Activated T-helper 1 cell treated with anti-CD3 and anti-CD28 coated beads, Interleukin-12 subunit alpha, Interleukin-12 subunit beta, Interleukin-2, Interleukin-4 antibody, amounts not matched to agents 30 ng/mL and 10 ng/mL and 1 ng/mL, durations not matched to agents 14 hours and 24 hours and 36 hours (primary cell): ENCODE measurements around the gene EPB41L1. TPM values are rescaled to one million over a fixed set of nuclear protein-coding genes. Genes with fewer than 3 reads are reported as not detected.

ENCODE experiments used
- DNase-seq: peaks from one replicate; pipeline ENCODE4 v3.0.0; 2021; ENCODE audit warnings: low spot score
- H3K27ac Mint-ChIP-seq: one replicate; pipeline ENCODE4 v1.8.0; 2021; ENCODE audit warnings: mild to moderate bottlenecking, mixed read lengths
- H3K27me3 Mint-ChIP-seq: one replicate; pipeline ENCODE4 v1.8.0; 2022; ENCODE audit warnings: mild to moderate bottlenecking, moderate library complexity, mixed read lengths; ENCODE audit not compliant: insufficient read depth
- H3K36me3 Mint-ChIP-seq: one replicate; pipeline ENCODE4 v1.8.0; 2021; ENCODE audit warnings: low read depth, mixed read lengths
- H3K4me1 Mint-ChIP-seq: one replicate; pipeline ENCODE4 v1.8.0; 2021; ENCODE audit warnings: low read depth, mixed read lengths
- H3K4me3 Mint-ChIP-seq: one replicate; pipeline ENCODE4 v1.8.0; 2021; ENCODE audit warnings: mild to moderate bottlenecking, moderate library complexity, mixed read lengths
- H3K9me3 Mint-ChIP-seq: one replicate; pipeline ENCODE4 v1.8.0; 2021; ENCODE audit warnings: mixed read lengths
- intact Hi-C: fragments of 100-400 bp; cut with micrococcal nuclease; formaldehyde crosslinking; loops from one replicate; pipeline ENCODE4 v1.15.1; 2024
- total RNA-seq: library from RNA; stranded (reverse); gene quantifications from 2 replicates; pipeline ENCODE4 v1.2.3, GENCODE V29; 2022

Gene EPB41L1
- total RNA-seq, 1 donor from 2014 or later, result 0.23 TPM

DNA sequence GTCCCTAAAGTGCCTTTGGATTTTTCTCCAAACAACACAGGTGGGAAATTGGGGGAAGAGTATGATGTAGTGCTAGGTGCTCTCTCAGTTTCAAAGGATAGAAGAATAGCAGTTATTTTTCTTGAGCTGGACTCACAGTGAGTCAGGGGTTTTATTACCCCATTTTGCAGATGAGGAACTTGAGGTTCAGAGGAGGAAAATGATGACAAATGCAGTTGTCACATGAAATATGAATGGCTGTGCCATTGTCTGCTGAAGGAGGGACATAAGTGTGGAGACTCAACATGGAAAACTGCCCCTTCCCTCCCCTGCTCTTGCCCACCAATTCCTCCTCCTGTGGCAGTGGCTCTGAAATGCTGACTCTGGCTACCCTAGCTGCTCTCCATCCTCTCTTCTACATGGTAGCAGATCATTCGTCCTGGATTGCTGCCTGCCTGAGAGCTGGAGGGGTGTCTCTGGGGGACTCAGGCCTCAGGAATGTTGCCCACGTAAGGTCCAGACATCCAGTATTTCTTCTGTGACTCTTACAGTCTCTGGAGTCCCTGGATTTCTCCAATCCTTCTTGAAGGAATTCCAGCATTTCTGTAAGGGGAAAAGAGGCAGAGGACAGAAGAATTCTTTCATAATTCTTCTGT is 37.6 kb upstream of the EPB41L1 start:
- H3K36me3 Mint-ChIP-seq, result no peaks in the 10 kb centered on the region
- peaks cover 20% of the 10 kb centered on the region for H3K27me3 Mint-ChIP-seq
- no peak for DNase-seq
- H3K9me3 Mint-ChIP-seq, result no peaks in the 10 kb centered on the region
- H3K4me1 Mint-ChIP-seq, result no peaks in the 10 kb centered on the region
- no peak overlapping the region for H3K27ac Mint-ChIP-seq
- intact Hi-C loops, result no loop called here
- no peak overlapping the region for H3K4me3 Mint-ChIP-seq

DNA sequence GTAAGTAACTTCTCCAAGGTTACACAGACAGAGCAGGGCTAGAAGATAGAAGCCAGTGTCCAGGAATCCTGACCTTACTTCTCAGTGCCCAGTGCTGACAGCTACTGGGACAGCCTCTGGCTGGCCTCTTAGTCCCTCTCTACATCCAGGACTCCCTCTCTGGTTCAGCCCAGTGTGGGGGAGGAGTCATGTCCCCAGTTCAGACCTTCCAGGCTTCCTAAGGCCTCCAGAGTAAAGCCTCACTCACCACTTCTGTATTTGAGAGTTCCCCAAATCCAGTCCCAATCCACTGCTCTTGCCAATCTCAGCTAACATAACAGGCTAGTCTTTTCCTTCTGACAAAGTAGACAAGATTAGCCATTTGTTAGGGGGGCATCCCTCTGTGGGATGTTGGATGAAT is 36.9 kb upstream of the EPB41L1 start:
- Mint-ChIP-seq H3K4me3 (no peak overlapping the region), H3K9me3 (no peaks in the 10 kb centered on the region), H3K27me3 (peaks cover 20% of the 10 kb centered on the region), H3K27ac (no peak overlapping the region), H3K36me3 (no peaks in the 10 kb centered on the region), H3K4me1 (no peaks in the 10 kb centered on the region)
- no peak for DNase-seq
- intact Hi-C loops, result no loop called here

DNA sequence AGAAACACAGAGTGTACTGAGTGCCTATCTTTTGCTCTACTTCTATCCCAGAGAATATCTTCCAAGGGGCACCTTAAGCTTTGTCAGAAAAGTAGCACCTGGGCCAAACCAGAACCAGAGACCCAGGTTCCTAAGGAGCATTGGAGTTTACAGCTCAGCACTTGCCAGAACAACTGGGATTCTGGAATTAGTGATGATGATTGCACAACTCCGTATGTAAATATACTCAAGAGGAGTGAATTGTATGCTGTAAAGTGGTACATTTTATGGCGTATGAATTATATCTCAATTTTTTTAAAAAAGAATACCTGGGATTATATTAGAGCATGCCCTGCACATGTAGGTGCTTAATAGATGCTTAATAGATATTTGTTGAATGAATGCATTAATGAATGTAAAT is 36.2 kb upstream of the EPB41L1 start:
- Mint-ChIP-seq H3K36me3 (no peaks in the 10 kb centered on the region), H3K27ac (no peak overlapping the region), H3K27me3 (peaks cover 20% of the 10 kb centered on the region), H3K4me1 (no peaks in the 10 kb centered on the region), H3K4me3 (no peak overlapping the region), H3K9me3 (no peaks in the 10 kb centered on the region)
- intact Hi-C loops, result no loop called here
- DNase-seq, result no peak

DNA sequence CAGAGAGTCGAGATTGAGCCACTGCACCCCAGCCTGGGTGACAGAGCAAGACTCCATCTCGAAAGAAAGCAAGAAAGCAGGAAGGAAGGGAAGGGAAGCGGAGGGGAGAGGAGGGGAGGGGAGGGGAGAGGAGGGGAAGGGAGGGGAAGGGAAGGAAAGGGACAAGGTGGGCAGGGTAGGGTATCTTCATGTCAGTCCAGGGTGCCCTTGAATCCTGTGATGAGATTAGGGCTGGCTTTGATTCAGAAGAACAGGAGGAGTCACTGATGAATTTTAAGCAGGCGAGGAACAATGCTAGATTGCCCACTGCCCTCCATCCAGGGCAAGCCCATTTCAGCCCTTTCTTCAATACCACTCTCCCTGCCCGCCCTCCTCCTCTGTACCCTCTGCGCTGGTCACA is 35.0 kb upstream of the EPB41L1 start:
- Mint-ChIP-seq H3K27me3 (peaks cover 20% of the 10 kb centered on the region), H3K27ac (no peak overlapping the region), H3K9me3 (no peaks in the 10 kb centered on the region), H3K4me1 (no peaks in the 10 kb centered on the region), H3K4me3 (no peak overlapping the region), H3K36me3 (no peaks in the 10 kb centered on the region)
- DNase-seq, result no peak
- intact Hi-C loops, result no loop called here

DNA sequence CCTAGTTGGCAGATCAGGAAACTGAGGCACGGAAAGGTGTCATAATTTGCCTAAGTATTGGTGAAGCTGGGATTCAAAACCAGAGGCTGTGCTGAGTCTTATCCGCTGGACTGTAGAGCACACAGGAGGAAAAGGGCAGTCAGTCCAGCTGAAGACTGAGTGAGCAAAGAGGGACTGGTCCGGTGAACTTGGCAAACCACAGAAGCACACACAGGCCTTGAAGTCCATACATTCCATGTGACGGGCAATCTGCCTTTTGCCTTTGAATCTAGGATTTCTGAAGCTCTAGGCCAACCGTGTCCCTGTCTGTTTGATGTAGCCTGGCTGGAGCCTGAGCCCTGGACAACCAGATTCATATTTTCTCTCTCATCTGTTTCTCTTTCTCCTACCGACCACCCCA is 34.3 kb upstream of the EPB41L1 start:
- Mint-ChIP-seq H3K4me3 (no peak overlapping the region), H3K27me3 (peaks cover 19% of the 10 kb centered on the region), H3K9me3 (no peaks in the 10 kb centered on the region), H3K27ac (no peak overlapping the region), H3K36me3 (no peaks in the 10 kb centered on the region), H3K4me1 (no peaks in the 10 kb centered on the region)
- no peak for DNase-seq
- intact Hi-C loops, result no loop called here

- Mint-ChIP-seq H3K27me3 (peaks cover 17% of the 10 kb centered on the region), H3K9me3 (no peaks in the 10 kb centered on the region), H3K4me1 (no peaks in the 10 kb centered on the region), H3K36me3 (no peaks in the 10 kb centered on the region), H3K4me3 (no peak overlapping the region), H3K27ac (no peak overlapping the region)
- intact Hi-C loops, result no loop called here
- no peak for DNase-seq
Observed at GRCh38 chr20:36120991-36121390, 33.5 kb upstream of the EPB41L1 start.

- H3K27ac Mint-ChIP-seq, result no peak overlapping the region
- intact Hi-C loops, result no loop called here
- H3K27me3 Mint-ChIP-seq, result peaks cover 14% of the 10 kb centered on the region
- no peak for DNase-seq
- no peaks in the 10 kb centered on the region for H3K36me3 Mint-ChIP-seq
- H3K4me3 Mint-ChIP-seq, result no peak overlapping the region
- no peaks in the 10 kb centered on the region for H3K9me3 Mint-ChIP-seq
- H3K4me1 Mint-ChIP-seq, result no peaks in the 10 kb centered on the region
Observed at GRCh38 chr20:36121981-36122930, 32.3 kb upstream of the EPB41L1 start.

DNA sequence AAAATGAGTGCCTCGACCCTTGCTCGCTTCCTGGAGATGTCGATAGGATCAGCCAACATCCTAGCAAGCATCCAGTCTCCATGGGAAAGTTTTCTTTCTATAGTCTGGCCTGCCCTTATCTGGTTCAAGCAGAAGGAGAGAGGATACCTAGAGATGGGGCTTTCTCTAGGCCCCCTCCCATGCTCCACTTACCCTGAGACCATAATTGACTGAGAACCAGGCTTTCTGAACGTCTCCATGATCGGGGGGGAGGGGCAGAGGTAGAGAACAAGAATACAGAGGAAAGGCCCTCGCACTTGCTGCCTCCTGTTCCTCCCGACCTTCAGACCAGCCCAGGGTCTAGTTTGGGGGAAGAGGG is 31.6 kb upstream of the EPB41L1 start:
- no peak overlapping the region for H3K27ac Mint-ChIP-seq

DNA sequence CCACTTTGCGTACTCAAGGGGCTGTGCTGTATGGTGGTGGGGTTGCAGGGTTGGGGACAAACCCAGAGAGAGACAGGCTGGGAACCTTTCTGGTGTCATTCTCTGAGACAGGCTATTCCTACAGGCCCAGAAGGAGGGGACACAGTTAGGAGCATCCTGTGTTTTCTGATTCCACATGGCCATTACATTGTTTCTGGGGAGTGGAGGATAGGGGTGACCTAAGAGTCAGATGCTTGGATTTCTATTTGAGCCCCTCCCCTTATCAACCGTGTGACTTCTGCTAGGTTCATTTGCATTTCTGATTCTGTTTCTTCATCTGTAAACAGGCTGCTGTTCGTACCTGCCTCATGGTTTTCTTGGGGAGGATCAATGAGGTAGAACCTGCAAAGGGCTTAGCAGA is 29.4 kb upstream of the EPB41L1 start:
- H3K27me3 Mint-ChIP-seq, result no peaks in the 10 kb centered on the region
- DNase-seq, result no peak
- intact Hi-C loops, result no loop called here
- H3K27ac Mint-ChIP-seq, result no peak overlapping the region
- no peaks in the 10 kb centered on the region for H3K4me1 Mint-ChIP-seq
- no peaks in the 10 kb centered on the region for H3K9me3 Mint-ChIP-seq
- H3K36me3 Mint-ChIP-seq, result no peaks in the 10 kb centered on the region
- no peak overlapping the region for H3K4me3 Mint-ChIP-seq

More for the DNA sequence above, 31.6 kb upstream of the EPB41L1 start:
- Mint-ChIP-seq H3K4me1 (no peaks in the 10 kb centered on the region), H3K9me3 (no peaks in the 10 kb centered on the region), H3K36me3 (no peaks in the 10 kb centered on the region), H3K4me3 (no peak overlapping the region), H3K27me3 (peaks cover 10% of the 10 kb centered on the region)
- intact Hi-C loops, result no loop called here
- no peak for DNase-seq

- no peaks in the 10 kb centered on the region for H3K36me3 Mint-ChIP-seq
Observed at GRCh38 chr20:36126836-36127527, 27.6 kb upstream of the EPB41L1 start.

DNA sequence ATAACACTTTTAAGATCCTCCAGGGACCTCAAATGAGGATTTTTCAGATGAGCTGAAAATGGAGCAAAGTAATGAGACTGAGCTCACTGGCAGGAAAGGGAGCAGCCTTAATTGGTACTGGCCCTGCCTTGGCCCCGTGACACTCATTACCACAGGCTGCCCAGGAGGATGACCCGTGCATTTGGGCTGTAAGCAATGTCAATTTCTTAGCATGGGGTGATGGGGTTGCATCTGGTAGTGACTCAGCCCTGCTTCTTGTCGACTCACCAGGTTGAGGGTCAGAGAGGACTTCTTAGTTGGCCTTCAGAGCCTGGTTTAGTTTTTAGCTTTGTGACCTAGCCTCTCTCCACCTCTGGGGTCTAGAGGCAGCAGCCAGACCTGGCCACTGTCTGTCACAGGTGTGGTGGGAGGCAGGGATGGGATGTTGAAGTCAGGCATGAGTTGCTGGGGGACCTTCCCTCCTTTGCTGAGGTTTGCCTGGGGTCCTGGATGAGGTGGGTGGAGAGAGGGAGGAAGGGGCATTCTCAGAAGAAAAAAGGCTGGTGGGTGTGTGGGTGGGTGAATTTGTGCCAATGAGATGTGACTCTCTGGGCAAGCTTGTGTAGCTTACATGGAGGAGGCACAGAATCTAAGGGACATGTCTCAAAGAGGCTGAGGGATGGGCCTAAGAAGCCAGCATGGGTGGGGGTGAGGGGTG is 25.9 kb upstream of the EPB41L1 start:
- intact Hi-C loops, result no loop called here
- H3K36me3 Mint-ChIP-seq, result no peaks in the 10 kb centered on the region
- DNase-seq, result no peak
- H3K4me3 Mint-ChIP-seq, result no peak overlapping the region
- peaks cover 2% of the 10 kb centered on the region for H3K27me3 Mint-ChIP-seq
- no peaks in the 10 kb centered on the region for H3K9me3 Mint-ChIP-seq
- H3K27ac Mint-ChIP-seq, result no peak overlapping the region
- H3K4me1 Mint-ChIP-seq, result no peaks in the 10 kb centered on the region

More at GRCh38 chr20:36126836-36127527, 27.6 kb upstream of the EPB41L1 start:
- Mint-ChIP-seq H3K27me3 (peaks cover 2% of the 10 kb centered on the region), H3K9me3 (no peaks in the 10 kb centered on the region), H3K27ac (no peak overlapping the region), H3K4me1 (no peaks in the 10 kb centered on the region), H3K4me3 (no peak overlapping the region)
- DNase-seq, result no peak
- intact Hi-C loops, result no loop called here

DNA sequence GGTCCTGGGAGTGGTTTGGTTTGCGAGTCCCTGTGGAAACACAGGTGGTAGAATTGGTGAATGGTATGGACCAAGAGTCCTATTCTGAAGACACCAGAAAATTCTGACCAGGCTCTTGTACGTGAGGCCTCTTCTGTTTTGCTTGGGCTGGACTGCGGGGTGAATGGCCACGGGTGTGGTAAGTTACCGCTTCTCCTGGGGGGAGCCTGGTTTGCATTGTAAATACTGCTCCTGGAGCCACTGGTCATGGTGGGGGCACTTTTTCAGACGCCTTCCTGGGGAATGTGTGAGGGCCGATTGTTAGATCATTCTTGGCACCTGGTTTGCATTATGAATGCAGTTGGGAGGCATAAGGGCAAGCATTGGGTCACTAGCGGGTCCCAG is 25.4 kb upstream of the EPB41L1 start:
- intact Hi-C loops, result no loop called here
- Mint-ChIP-seq H3K27me3 (peaks cover 2% of the 10 kb centered on the region), H3K36me3 (no peaks in the 10 kb centered on the region), H3K9me3 (no peaks in the 10 kb centered on the region), H3K27ac (no peak overlapping the region), H3K4me1 (no peaks in the 10 kb centered on the region), H3K4me3 (no peak overlapping the region)
- DNase-seq, result no peak
